Endothelial cell of umbilical vein (primary cell): ENCODE results near the gene RHOBTB1.

Experiments used
- CTCF ChIP-seq, 2 donors: IDR thresholded peaks; 1 replicate in 1 of 2; 2 replicates in 1 of 2; pipeline ENCODE4 v1.5.1; 2011; ENCODE audit warnings: low read length in 2 of 2, mild to moderate bottlenecking in 2 of 2, moderate library complexity in 2 of 2, control low read depth in 1 of 2, inconsistent platforms in 1 of 2, low read depth in 1 of 2; ENCODE audit not compliant: insufficient read depth in 1 of 2; ENCODE audit errors: extremely low read depth in 1 of 2
- EZH2 ChIP-seq: IDR thresholded peaks from 2 replicates; pipeline ENCODE4 v1.6.1; 2012; ENCODE audit warnings: borderline replicate concordance, low read depth, mild to moderate bottlenecking, moderate library complexity, low read length, inconsistent platforms; ENCODE audit not compliant: severe bottlenecking
- FOS ChIP-seq: IDR thresholded peaks from 2 replicates; pipeline ENCODE4 v1.6.1; 2011; ENCODE audit warnings: mild to moderate bottlenecking, low read length, moderate library complexity, borderline replicate concordance; ENCODE audit not compliant: insufficient read depth
- GATA2 ChIP-seq: IDR thresholded peaks from 2 replicates; pipeline ENCODE4 v1.7.0; 2011; ENCODE audit warnings: low read depth, mild to moderate bottlenecking, moderate library complexity, mixed read lengths, low read length; ENCODE audit not compliant: insufficient read length, insufficient read depth
- JUN ChIP-seq: IDR thresholded peaks from 2 replicates; pipeline ENCODE4 v1.6.1; 2011; ENCODE audit warnings: borderline replicate concordance, low read depth; ENCODE audit not compliant: insufficient read length, insufficient read depth
- MAX ChIP-seq: IDR thresholded peaks from 2 replicates; pipeline ENCODE4 v1.6.1; 2011; ENCODE audit not compliant: insufficient read depth, insufficient read length
- MYC ChIP-seq: IDR thresholded peaks from one replicate; pipeline ENCODE4 v1.6.1; 2011; ENCODE audit warnings: mild to moderate bottlenecking, low read depth, low read length
- POLR2A ChIP-seq: IDR thresholded peaks from 2 replicates; pipeline ENCODE4 v1.6.1; 2012; ENCODE audit warnings: low read depth, mild to moderate bottlenecking, control low read depth, low read length
- POLR2AphosphoS5 ChIP-seq: IDR thresholded peaks from 2 replicates; pipeline ENCODE4 v1.6.1; 2012; ENCODE audit warnings: low read depth, mild to moderate bottlenecking, control low read depth, low read length, moderate library complexity; ENCODE audit not compliant: insufficient read depth

- TF ChIP-seq POLR2AphosphoS5 (no peak), CTCF (IDR thresholded peaks at IDR 0.05; ENCODE audit: extremely low read depth in 1 of 2, insufficient read depth in 1 of 2, low read depth in 1 of 2, low read length in 2 of 2) (no peak), POLR2A (no peak), JUN (no peak), EZH2 (no peak), MAX (no peak), MYC (no peak), GATA2 (no peak), FOS (no peak)
Observed at GRCh38 chr10:60823324-60823723, 120.7 kb downstream of the RHOBTB1 start.
